MCF 10A (cell line): ENCODE measurements around the gene PLA2G4B. TPM values are rescaled to one million over a fixed set of nuclear protein-coding genes. Genes with fewer than 3 reads are reported as not detected.

ENCODE experiments used
- BruUV-seq: library from RNA; stranded (reverse); fragments of 400-500 nt; replicated peaks from 2 replicates; lab custom pipeline; 2021; lab: Mats Ljungman, UMichigan
- CTCF ChIA-PET: fragments of 300-600 bp; sonication (Branson Sonifier 250); formaldehyde crosslinking; extraction: SDS; loops from one replicate; lab custom pipeline; 2021; ENCODE audit warnings: antibody characterized with exemption, inconsistent platforms; lab: Yijun Ruan, JAX
- POLR2A ChIA-PET: fragments of 300-600, 350-650 bp; sonication (Branson Sonifier 250); formaldehyde crosslinking; extraction: SDS; loops from one replicate; lab custom pipeline; 2020; ENCODE audit warnings: antibody characterized with exemption, inconsistent platforms; lab: Yijun Ruan, JAX
- DNase-seq: peaks from one replicate; pipeline ENCODE4 v3.0.0-alpha.2; 2018; ENCODE audit not compliant: unreplicated experiment
- H3K27ac Mint-ChIP-seq: one replicate; pipeline ENCODE4 v1.8.0; 2022; ENCODE audit warnings: mild to moderate bottlenecking, low read depth, mixed read lengths; ENCODE audit not compliant: unreplicated experiment
- H3K27me3 Mint-ChIP-seq: one replicate; pipeline ENCODE4 v1.8.0; 2022; ENCODE audit warnings: mixed read lengths; ENCODE audit not compliant: insufficient read depth, unreplicated experiment
- H3K36me3 Mint-ChIP-seq: one replicate; pipeline ENCODE4 v1.8.0; 2022; ENCODE audit warnings: mild to moderate bottlenecking, moderate library complexity, mixed read lengths; ENCODE audit not compliant: insufficient read depth, unreplicated experiment
- H3K4me1 Mint-ChIP-seq: one replicate; pipeline ENCODE4 v1.8.0; 2022; ENCODE audit warnings: mixed read lengths; ENCODE audit not compliant: insufficient read depth, unreplicated experiment
- H3K4me3 Mint-ChIP-seq: one replicate; pipeline ENCODE4 v1.8.0; 2022; ENCODE audit warnings: mild to moderate bottlenecking, moderate library complexity, mixed read lengths; ENCODE audit not compliant: unreplicated experiment
- H3K9me3 Mint-ChIP-seq: one replicate; pipeline ENCODE4 v1.8.0; 2022; ENCODE audit warnings: mixed read lengths; ENCODE audit not compliant: unreplicated experiment
- CTCF ChIP-seq: fragments of 200-600 bp; IDR thresholded peaks from one replicate; pipeline ENCODE4 v1.8.0; 2022; ENCODE audit warnings: antibody characterized with exemption, mild to moderate bottlenecking; ENCODE audit not compliant: unreplicated experiment
- intact Hi-C: fragments of 100-400 bp; cut with micrococcal nuclease; formaldehyde crosslinking; loops from 2 replicates; pipeline ENCODE4 v1.14.1; 2022
- total RNA-seq: library from RNA; stranded (reverse); gene quantifications from 2 replicates; pipeline ENCODE4 v1.2.3, GENCODE V29; 2022

PLA2G4B gene
- total RNA-seq, 1 experiment from 2014 or later: 3.8 TPM

GRCh38 chr15:41882689-41883483 lies 44.2 kb downstream of the PLA2G4B start:
- DNase-seq: no peak
- no peak overlapping the region for H3K4me3 Mint-ChIP-seq
- no peak overlapping the region for H3K27ac Mint-ChIP-seq
- H3K4me1 Mint-ChIP-seq: no peaks in the 10 kb centered on the region
- no peak for TF ChIP-seq CTCF
- POLR2A ChIA-PET: no interaction called here
- intact Hi-C loops: no loop called here
- H3K36me3 Mint-ChIP-seq: no peaks in the 10 kb centered on the region
- H3K9me3 Mint-ChIP-seq: no peaks in the 10 kb centered on the region
- no peaks in the 10 kb centered on the region for H3K27me3 Mint-ChIP-seq
- CTCF ChIA-PET: no interaction called here
- BruUV-seq: no TSS peak

- no peaks in the 10 kb centered on the region for H3K36me3 Mint-ChIP-seq
- ChIA-PET CTCF (no interaction called here), POLR2A (no interaction called here)
- H3K4me1 Mint-ChIP-seq: no peaks in the 10 kb centered on the region
- BruUV-seq: no TSS peak
- no peak overlapping the region for H3K4me3 Mint-ChIP-seq
- H3K27me3 Mint-ChIP-seq: no peaks in the 10 kb centered on the region
- intact Hi-C loops: no loop called here
- no peaks in the 10 kb centered on the region for H3K9me3 Mint-ChIP-seq
- TF ChIP-seq CTCF: no peak
- DNase-seq: no peak
- no peak overlapping the region for H3K27ac Mint-ChIP-seq
These were observed 44.8 kb downstream of the PLA2G4B start for GRCh38 chr15:41883484-41883825.

- intact Hi-C loops: no loop called here
- ChIA-PET POLR2A (no interaction called here), CTCF (no interaction called here)
- no peaks in the 10 kb centered on the region for H3K27me3 Mint-ChIP-seq
- BruUV-seq: no TSS peak
- no peak overlapping the region for H3K27ac Mint-ChIP-seq
- no peak for TF ChIP-seq CTCF
- no peaks in the 10 kb centered on the region for H3K36me3 Mint-ChIP-seq
- no peaks in the 10 kb centered on the region for H3K9me3 Mint-ChIP-seq
- DNase-seq: no peak
- H3K4me1 Mint-ChIP-seq: no peaks in the 10 kb centered on the region
- H3K4me3 Mint-ChIP-seq: no peak overlapping the region
These were observed 45.8 kb downstream of the PLA2G4B start for GRCh38 chr15:41884458-41884857.

GRCh38 chr15:41885321-41885720 lies 46.7 kb downstream of the PLA2G4B start:
- Mint-ChIP-seq H3K27ac (no peak overlapping the region), H3K36me3 (no peaks in the 10 kb centered on the region), H3K9me3 (no peaks in the 10 kb centered on the region), H3K4me3 (no peak overlapping the region), H3K4me1 (no peaks in the 10 kb centered on the region), H3K27me3 (no peaks in the 10 kb centered on the region)
- no TSS peak for BruUV-seq
- no peak for DNase-seq
- POLR2A ChIA-PET: no interaction called here
- TF ChIP-seq CTCF: no peak
- CTCF ChIA-PET: no interaction called here
- intact Hi-C loops: no loop called here
